HG03565 (cell line): ENCODE results near the gene CIB2.

ENCODE experiments used
- ATAC-seq: cut with Tn5 transposase; IDR thresholded peaks from one replicate; pipeline ENCODE4 v1.9.1; 2021; ENCODE audit warnings: mild to moderate bottlenecking, moderate library complexity; ENCODE audit not compliant: unreplicated experiment

CIB2 gene

GRCh38 chr15:78109156-78109555, 22.1 kb downstream of the CIB2 start:
- ATAC-seq: no peak

GRCh38 chr15:78108300-78109084, 22.8 kb downstream of the CIB2 start:
- ATAC-seq: no peak

- ATAC-seq: no peak
Observed at GRCh38 chr15:78107471-78107870, 23.8 kb downstream of the CIB2 start.

- no peak for ATAC-seq
Observed at GRCh38 chr15:78105476-78106241, 25.6 kb downstream of the CIB2 start.

- ATAC-seq: no peak
Observed at GRCh38 chr15:78104566-78105475, 26.4 kb downstream of the CIB2 start.

- no peak for ATAC-seq
Observed at GRCh38 chr15:78104119-78104479, 27.1 kb downstream of the CIB2 start.

GRCh38 chr15:78103406-78104118, 27.7 kb downstream of the CIB2 start:
- ATAC-seq: peak; percentile 74

- ATAC-seq: no peak
Observed at GRCh38 chr15:78102741-78103140, 28.5 kb downstream of the CIB2 start.

- no peak for ATAC-seq
Observed at GRCh38 chr15:78102211-78102610, 29.0 kb downstream of the CIB2 start.

GRCh38 chr15:78101423-78102105, 29.7 kb downstream of the CIB2 start:
- no peak for ATAC-seq

- no peak for ATAC-seq
Observed at GRCh38 chr15:78100886-78101285, 30.4 kb downstream of the CIB2 start.

GRCh38 chr15:78098131-78098755, 33.0 kb downstream of the CIB2 start:
- no peak for ATAC-seq

- no peak for ATAC-seq
Observed at GRCh38 chr15:78097667-78098066, 33.6 kb downstream of the CIB2 start.

- ATAC-seq: no peak
Observed at GRCh38 chr15:78093242-78094020, 37.8 kb downstream of the CIB2 start.

GRCh38 chr15:78092261-78093041, 38.8 kb downstream of the CIB2 start, which contains the start of gene SH2D7:
Gene SH2D7 (plus strand): TSS chr15:78092561. CDS start chr15:78092585, 24 bp downstream.
- ATAC-seq: no peak

GRCh38 chr15:78090422-78091063, 40.7 kb downstream of the CIB2 start:
- no peak for ATAC-seq

GRCh38 chr15:78088773-78089080, 42.5 kb downstream of the CIB2 start:
- no peak for ATAC-seq
